ENCODE results near the gene CALM3. TPM values are rescaled to one million over a fixed set of nuclear protein-coding genes. Genes with fewer than 3 reads are reported as not detected.

The CALM3 gene
- polyA plus RNA-seq, 1 donor from 2014 or later: 630 TPM

DNA sequence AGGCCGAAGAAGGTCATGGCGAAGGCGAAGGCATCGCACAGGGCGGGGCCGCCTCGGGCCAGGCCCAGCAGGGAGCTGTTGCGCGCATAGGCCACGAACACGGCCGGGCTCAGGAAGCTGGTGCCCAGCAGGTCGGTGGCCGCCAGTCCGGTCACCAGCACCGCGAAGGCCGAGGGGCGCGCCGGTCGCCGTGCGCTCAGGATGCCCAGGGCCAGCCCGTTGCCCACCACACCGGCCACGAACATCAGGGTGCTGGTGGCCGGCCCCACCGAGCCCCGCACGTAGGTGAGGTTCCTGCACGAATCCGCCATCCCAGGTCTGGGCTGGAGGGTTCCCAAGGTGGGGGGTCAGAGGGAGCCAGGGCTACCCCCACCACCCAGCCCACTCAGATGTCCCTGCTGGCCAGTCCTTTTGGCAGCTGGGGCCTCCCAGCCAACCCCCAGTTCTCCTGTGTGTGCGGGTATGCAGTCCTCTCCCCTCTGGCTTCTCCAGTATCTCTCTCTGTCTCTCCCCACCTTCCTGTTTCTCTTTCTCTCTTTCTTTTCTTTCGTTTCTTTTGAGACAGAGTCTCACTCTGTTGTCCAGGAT lies 22.9 kb downstream of the CALM3 start:
- no peak overlapping the region for H3K4me2 ChIP-seq (ENCODE audit: low read length)
- H3K27me3 ChIP-seq (ENCODE audit: insufficient read depth, low read depth, low read length): no peaks in the 10 kb centered on the region
- H3K79me2 ChIP-seq (replicated peaks; ENCODE audit: insufficient read depth, low read length): no peaks in the 10 kb centered on the region
- no peak overlapping the region for H3K27ac ChIP-seq (ENCODE audit: low read length)
- H3F3A ChIP-seq (ENCODE audit: insufficient read depth, low read length, poor library complexity, severe bottlenecking): no peaks in the 10 kb centered on the region
- H3K9ac ChIP-seq (ENCODE audit: low read length): no peak overlapping the region
- no peaks in the 10 kb centered on the region for H3K36me3 ChIP-seq (ENCODE audit: insufficient read depth, low read length)
- no peaks in the 10 kb centered on the region for H3K9me2 ChIP-seq (ENCODE audit: insufficient read depth, low read length)
- no peaks in the 10 kb centered on the region for H3K9me3 ChIP-seq (ENCODE audit: low read length)
- no peak overlapping the region for H2AFZ ChIP-seq (ENCODE audit: low read depth, low read length)
- TF ChIP-seq SMC3 (conservative IDR thresholded peaks at IDR 0.05; ENCODE audit: poor library complexity): no peak
- no peak for TF ChIP-seq REST (IDR thresholded peaks at IDR 0.05; ENCODE audit: borderline replicate concordance)
- no peak for TF ChIP-seq TAF1 (IDR thresholded peaks at IDR 0.05; ENCODE audit: low read depth)
- TF ChIP-seq RAD21 (conservative IDR thresholded peaks at IDR 0.05): no peak
- no peak for TF ChIP-seq EZH2 (IDR thresholded peaks at IDR 0.05; ENCODE audit: borderline replicate concordance, insufficient read depth, low read length, poor library complexity, severe bottlenecking)
- no peak for TF ChIP-seq CTCF (IDR thresholded peaks at IDR 0.05; ENCODE audit: poor library complexity, severe bottlenecking)
- TF ChIP-seq POLR2AphosphoS5 (IDR thresholded peaks at IDR 0.05): no peak
- TF ChIP-seq EP300 (conservative IDR thresholded peaks at IDR 0.05; ENCODE audit: poor library complexity, severe bottlenecking): no peak
- no peaks in the 10 kb centered on the region for H4K20me1 ChIP-seq (ENCODE audit: insufficient read depth)
- H3K4me3 ChIP-seq (ENCODE audit: low read length): no peak overlapping the region

- H3K9me2 ChIP-seq (ENCODE audit: insufficient read depth, low read length): no peaks in the 10 kb centered on the region
- no peaks in the 10 kb centered on the region for H3F3A ChIP-seq (ENCODE audit: insufficient read depth, low read length, poor library complexity, severe bottlenecking)
- TF ChIP-seq CTCF (IDR thresholded peaks at IDR 0.05; ENCODE audit: poor library complexity, severe bottlenecking): no peak
- no peak within 1 kb of the TSS for H3K4me3 ChIP-seq (ENCODE audit: low read length)
- no peak within 1 kb of the TSS for H3K9ac ChIP-seq (ENCODE audit: low read length)
- no peak within 1 kb of the TSS for H3K27ac ChIP-seq (ENCODE audit: low read length)
- no peaks in the 10 kb centered on the region for H3K79me2 ChIP-seq (replicated peaks; ENCODE audit: insufficient read depth, low read length)
- H3K4me2 ChIP-seq (ENCODE audit: low read length): no peak within 1 kb of the TSS
- no peaks in the 10 kb centered on the region for H3K9me3 ChIP-seq (ENCODE audit: low read length)
- H4K20me1 ChIP-seq (ENCODE audit: insufficient read depth): no peaks in the 10 kb centered on the region
- no peak within 1 kb of the TSS for H2AFZ ChIP-seq (ENCODE audit: low read depth, low read length)
- H3K27me3 ChIP-seq (ENCODE audit: insufficient read depth, low read depth, low read length): no peaks in the 10 kb centered on the region
- H3K36me3 ChIP-seq (ENCODE audit: insufficient read depth, low read length): no peaks in the 10 kb centered on the region
These were observed 24.0 kb downstream of the CALM3 start, which contains the start of gene PTGIR for GRCh38 chr19:46624958-46625661. Gene PTGIR, minus strand, starts transcription at chr19:46625089. Its CDS starts 864 bp downstream, at chr19:46624225.
